ENCODE results near the gene ADARB2.

Gene ADARB2

GRCh38 chr10:1609648-1609970 is 127.7 kb downstream of the ADARB2 start:
- WGBS, 2 donors (ENCODE audit: extremely low coverage in 2 of 2, insufficient read length in 2 of 2, insufficient replicate concordance in 1 of 2), result no CpG with 5 or more reads among the region's 11 CpGs
- H3K4me1 ChIP-seq (ENCODE audit: control insufficient read depth in 2 of 2, insufficient read depth in 1 of 2, low read depth in 1 of 2, low read length in 2 of 2), result peaks cover 0 to 19% of the 10 kb centered on the region in 2 donors
- no peak for DNase-seq (ENCODE audit: low spot score)

GRCh38 chr10:1608851-1609647 is 128.3 kb downstream of the ADARB2 start:
- no CpG with 5 or more reads among the region's 28 CpGs for WGBS, 2 donors (ENCODE audit: extremely low coverage in 2 of 2, insufficient read length in 2 of 2, insufficient replicate concordance in 1 of 2)
- no peak overlapping the region for H4K8ac ChIP-seq (ENCODE audit: low read depth, low read length)
- peak overlapping the region; percentile 68 for H3K4me2 ChIP-seq (ENCODE audit: insufficient read depth, low read length, poor library complexity, severe bottlenecking)
- H3K4ac ChIP-seq (ENCODE audit: low read length), result peak overlapping the region; percentile 45
- H4K91ac ChIP-seq (ENCODE audit: low read depth, low read length, poor library complexity), result no peak overlapping the region
- no peak overlapping the region for H2BK12ac ChIP-seq (ENCODE audit: low read length)
- H3K23ac ChIP-seq (ENCODE audit: low read depth, low read length, poor library complexity), result no peak overlapping the region
- no peak overlapping the region for H3K4me3 ChIP-seq (ENCODE audit: low read length in 2 of 2)
- H3K36me3 ChIP-seq (replicated peaks in 1 of 2; ENCODE audit: control insufficient read depth in 2 of 2, insufficient read depth in 2 of 2, low read length in 2 of 2), result no peaks in the 10 kb centered on the region
- peaks cover 0 to 19% of the 10 kb centered on the region in 2 donors for H3K4me1 ChIP-seq (ENCODE audit: control insufficient read depth in 2 of 2, insufficient read depth in 1 of 2, low read depth in 1 of 2, low read length in 2 of 2)
- no peak overlapping the region for H2BK15ac ChIP-seq (ENCODE audit: low read length)
- no peak overlapping the region for H3K14ac ChIP-seq (ENCODE audit: low read length)
- no peak overlapping the region for H2BK120ac ChIP-seq (ENCODE audit: low read depth, low read length)
- H2AK5ac ChIP-seq (ENCODE audit: low read depth, low read length), result no peak overlapping the region
- peak overlapping the region; percentile 43 for H2AFZ ChIP-seq (ENCODE audit: low read length)
- no peak overlapping the region for H2BK5ac ChIP-seq (ENCODE audit: low read length)
- H3K27me3 ChIP-seq (ENCODE audit: control insufficient read depth in 3 of 3, insufficient read depth in 3 of 3, low read depth in 1 of 3, low read length in 3 of 3), result peaks cover 0 to 25% (median 0%) of the 10 kb centered on the region in 3 experiments
- H3K9me3 ChIP-seq (replicated peaks in 1 of 2; ENCODE audit: control insufficient read depth in 2 of 2, insufficient read depth in 1 of 2, low read depth in 1 of 2, low read length in 2 of 2), result no peaks in the 10 kb centered on the region
- peak overlapping the region; percentile 53 for H3K18ac ChIP-seq (ENCODE audit: low read length)
- H3K27ac ChIP-seq (replicated peaks; ENCODE audit: low read length), result no peak overlapping the region
- no peaks in the 10 kb centered on the region for H3K79me1 ChIP-seq (ENCODE audit: low read depth, low read length)
- H3K9ac ChIP-seq (ENCODE audit: low read depth, low read length, poor library complexity), result no peak overlapping the region
- peak; percentile 37 for DNase-seq (ENCODE audit: low spot score)

More at GRCh38 chr10:1609648-1609970, 127.7 kb downstream of the ADARB2 start:
- H3K23ac ChIP-seq (ENCODE audit: low read depth, low read length, poor library complexity), result no peak overlapping the region
- H3K4ac ChIP-seq (ENCODE audit: low read length), result no peak overlapping the region
- H3K18ac ChIP-seq (ENCODE audit: low read length), result peak overlapping the region; percentile 11
- H3K27ac ChIP-seq (replicated peaks; ENCODE audit: low read length), result no peak overlapping the region
- no peak overlapping the region for H3K4me2 ChIP-seq (ENCODE audit: insufficient read depth, low read length, poor library complexity, severe bottlenecking)
- H2AFZ ChIP-seq (ENCODE audit: low read length), result no peak overlapping the region
- no peak overlapping the region for H3K9ac ChIP-seq (ENCODE audit: low read depth, low read length, poor library complexity)
- no peaks in the 10 kb centered on the region for H3K9me3 ChIP-seq (replicated peaks in 1 of 2; ENCODE audit: control insufficient read depth in 2 of 2, insufficient read depth in 1 of 2, low read depth in 1 of 2, low read length in 2 of 2)
- no peak overlapping the region for H2AK5ac ChIP-seq (ENCODE audit: low read depth, low read length)
- H2BK120ac ChIP-seq (ENCODE audit: low read depth, low read length), result no peak overlapping the region
- H2BK15ac ChIP-seq (ENCODE audit: low read length), result no peak overlapping the region
- H2BK12ac ChIP-seq (ENCODE audit: low read length), result no peak overlapping the region
- H4K8ac ChIP-seq (ENCODE audit: low read depth, low read length), result no peak overlapping the region
- H2BK5ac ChIP-seq (ENCODE audit: low read length), result no peak overlapping the region
- H4K91ac ChIP-seq (ENCODE audit: low read depth, low read length, poor library complexity), result no peak overlapping the region
- H3K4me3 ChIP-seq (ENCODE audit: low read length in 2 of 2), result no peak overlapping the region
- no peak overlapping the region for H3K14ac ChIP-seq (ENCODE audit: low read length)
- H3K27me3 ChIP-seq (ENCODE audit: control insufficient read depth in 3 of 3, insufficient read depth in 3 of 3, low read depth in 1 of 3, low read length in 3 of 3), result peaks cover 0 to 25% (median 0%) of the 10 kb centered on the region in 3 experiments
- H3K79me1 ChIP-seq (ENCODE audit: low read depth, low read length), result no peaks in the 10 kb centered on the region
- no peaks in the 10 kb centered on the region for H3K36me3 ChIP-seq (replicated peaks in 1 of 2; ENCODE audit: control insufficient read depth in 2 of 2, insufficient read depth in 2 of 2, low read length in 2 of 2)

- Histone ChIP-seq H3K4me1 (ENCODE audit: control insufficient read depth in 2 of 2, insufficient read depth in 1 of 2, low read depth in 1 of 2, low read length in 2 of 2) (peaks cover 0 to 19% of the 10 kb centered on the region in 2 donors), H3K36me3 (replicated peaks in 1 of 2; ENCODE audit: control insufficient read depth in 2 of 2, insufficient read depth in 2 of 2, low read length in 2 of 2) (no peaks in the 10 kb centered on the region), H3K23ac (ENCODE audit: low read depth, low read length, poor library complexity) (no peak overlapping the region), H3K79me1 (ENCODE audit: low read depth, low read length) (no peaks in the 10 kb centered on the region), H2BK5ac (ENCODE audit: low read length) (no peak overlapping the region), H2BK15ac (ENCODE audit: low read length) (peak overlapping the region; percentile 51), H3K9me3 (replicated peaks in 1 of 2; ENCODE audit: control insufficient read depth in 2 of 2, insufficient read depth in 1 of 2, low read depth in 1 of 2, low read length in 2 of 2) (no peaks in the 10 kb centered on the region), H3K14ac (ENCODE audit: low read length) (no peak overlapping the region), H3K4ac (ENCODE audit: low read length) (no peak overlapping the region), H3K27me3 (ENCODE audit: control insufficient read depth in 3 of 3, insufficient read depth in 3 of 3, low read depth in 1 of 3, low read length in 3 of 3) (peaks cover 0 to 25% (median 0%) of the 10 kb centered on the region in 3 experiments), H2BK120ac (ENCODE audit: low read depth, low read length) (no peak overlapping the region), H3K18ac (ENCODE audit: low read length) (no peak overlapping the region), H3K4me2 (ENCODE audit: insufficient read depth, low read length, poor library complexity, severe bottlenecking) (peak overlapping the region; percentile 68), H3K27ac (replicated peaks; ENCODE audit: low read length) (no peak overlapping the region), H4K91ac (ENCODE audit: low read depth, low read length, poor library complexity) (no peak overlapping the region), H2AFZ (ENCODE audit: low read length) (no peak overlapping the region), H3K4me3 (ENCODE audit: low read length in 2 of 2) (no peak overlapping the region), H2BK12ac (ENCODE audit: low read length) (no peak overlapping the region), H4K8ac (ENCODE audit: low read depth, low read length) (no peak overlapping the region), H2AK5ac (ENCODE audit: low read depth, low read length) (no peak overlapping the region), H3K9ac (ENCODE audit: low read depth, low read length, poor library complexity) (peak overlapping the region; percentile 70)
- no peak for DNase-seq (ENCODE audit: low spot score)
- WGBS, 2 donors (ENCODE audit: extremely low coverage in 2 of 2, insufficient read length in 2 of 2, insufficient replicate concordance in 1 of 2), result 92 to 100% methylated on average over 1 of the region's 3 CpGs
Observed at GRCh38 chr10:1608408-1608807, 128.9 kb downstream of the ADARB2 start.

GRCh38 chr10:1607466-1607865 is 129.9 kb downstream of the ADARB2 start:
- Histone ChIP-seq H3K18ac (ENCODE audit: low read length) (peak overlapping the region; percentile 16), H3K27ac (replicated peaks; ENCODE audit: low read length) (no peak overlapping the region), H3K14ac (ENCODE audit: low read length) (no peak overlapping the region), H2BK5ac (ENCODE audit: low read length) (no peak overlapping the region), H3K27me3 (ENCODE audit: control insufficient read depth in 3 of 3, insufficient read depth in 3 of 3, low read depth in 1 of 3, low read length in 3 of 3) (peaks cover 0 to 25% (median 0%) of the 10 kb centered on the region in 3 experiments), H2AFZ (ENCODE audit: low read length) (no peak overlapping the region), H3K4me3 (ENCODE audit: low read length in 2 of 2) (no peak overlapping the region), H2BK12ac (ENCODE audit: low read length) (no peak overlapping the region), H4K8ac (ENCODE audit: low read depth, low read length) (no peak overlapping the region), H2AK5ac (ENCODE audit: low read depth, low read length) (no peak overlapping the region), H2BK15ac (ENCODE audit: low read length) (no peak overlapping the region), H3K4me2 (ENCODE audit: insufficient read depth, low read length, poor library complexity, severe bottlenecking) (no peak overlapping the region), H3K79me1 (ENCODE audit: low read depth, low read length) (no peaks in the 10 kb centered on the region), H4K91ac (ENCODE audit: low read depth, low read length, poor library complexity) (no peak overlapping the region), H3K4me1 (ENCODE audit: control insufficient read depth in 2 of 2, insufficient read depth in 1 of 2, low read depth in 1 of 2, low read length in 2 of 2) (peaks cover 0 to 16% of the 10 kb centered on the region in 2 donors), H3K4ac (ENCODE audit: low read length) (no peak overlapping the region), H3K9me3 (replicated peaks in 1 of 2; ENCODE audit: control insufficient read depth in 2 of 2, insufficient read depth in 1 of 2, low read depth in 1 of 2, low read length in 2 of 2) (no peaks in the 10 kb centered on the region), H3K23ac (ENCODE audit: low read depth, low read length, poor library complexity) (no peak overlapping the region), H2BK120ac (ENCODE audit: low read depth, low read length) (no peak overlapping the region), H3K9ac (ENCODE audit: low read depth, low read length, poor library complexity) (no peak overlapping the region), H3K36me3 (replicated peaks in 1 of 2; ENCODE audit: control insufficient read depth in 2 of 2, insufficient read depth in 2 of 2, low read length in 2 of 2) (no peaks in the 10 kb centered on the region)
- DNase-seq (ENCODE audit: low spot score), result no peak
- no CpG with 5 or more reads among the region's 14 CpGs for WGBS, 2 donors (ENCODE audit: extremely low coverage in 2 of 2, insufficient read length in 2 of 2, insufficient replicate concordance in 1 of 2)
